Stimulated activated CD4-positive, alpha-beta T cell treated with anti-CD3 and anti-CD28 coated beads, Interleukin-2, amount 100 ng/mL, for 48 hours (primary cell): ENCODE data around the gene LMF1.

ENCODE experiments used
- DNase-seq, 2 donors: peaks; one replicate each; pipeline ENCODE4 v3.0.0-alpha.2; 2020

Gene LMF1

GRCh38 chr16:970766-971581, at the start of gene LMF1:
Gene LMF1 (minus strand): TSS chr16:970984. CDS start chr16:970980, 4 bp downstream.
- peak; percentile 95 to 96 for DNase-seq

GRCh38 chr16:1020091-1020399, 49.3 kb upstream of the LMF1 start:
- no peak for DNase-seq

DNA sequence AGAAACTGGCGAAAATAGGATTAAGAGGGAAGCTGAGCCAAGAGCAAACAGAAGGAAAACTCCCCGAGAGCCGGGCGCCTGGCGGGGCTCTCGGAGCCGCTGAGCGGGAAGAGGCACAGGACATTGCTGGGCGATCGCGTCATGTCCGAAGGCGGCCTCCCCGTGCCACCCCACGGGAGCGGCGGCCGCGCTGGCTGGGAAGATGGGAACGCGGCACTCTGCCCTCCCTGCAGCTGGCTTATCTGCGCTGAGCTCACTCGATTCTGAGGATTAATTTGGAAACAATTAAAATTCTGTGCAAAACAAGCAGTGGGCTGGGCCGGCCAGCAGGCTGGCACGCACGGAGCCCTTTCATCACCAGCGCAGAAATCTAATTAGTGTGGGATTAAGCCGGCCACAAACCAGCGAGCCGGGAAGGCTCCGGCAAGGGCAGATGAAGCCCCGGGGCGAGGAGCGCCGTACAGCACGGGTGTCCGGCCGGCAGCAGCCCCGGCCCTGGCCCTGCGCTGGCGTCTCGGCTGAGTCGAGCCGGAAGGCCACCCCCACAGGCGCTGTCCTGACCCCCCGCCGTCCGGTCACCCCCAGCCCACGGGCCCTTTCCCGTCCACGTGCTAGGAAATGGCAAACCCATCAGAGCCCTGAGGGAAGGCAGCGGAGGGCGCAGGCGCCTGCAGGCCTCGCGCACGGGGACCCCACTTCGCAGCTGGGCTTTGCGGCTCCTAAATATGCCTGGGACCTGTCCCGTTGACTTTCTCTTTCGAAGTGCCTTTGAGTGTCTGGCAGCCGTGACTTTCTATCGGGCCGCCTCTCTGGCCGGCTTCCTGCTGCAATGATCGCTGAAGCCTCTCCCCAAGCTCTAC, 48.7 kb upstream of the LMF1 start:
- DNase-seq = no peak

GRCh38 chr16:1018447-1019198, 47.8 kb upstream of the LMF1 start:
- no peak for DNase-seq

DNA sequence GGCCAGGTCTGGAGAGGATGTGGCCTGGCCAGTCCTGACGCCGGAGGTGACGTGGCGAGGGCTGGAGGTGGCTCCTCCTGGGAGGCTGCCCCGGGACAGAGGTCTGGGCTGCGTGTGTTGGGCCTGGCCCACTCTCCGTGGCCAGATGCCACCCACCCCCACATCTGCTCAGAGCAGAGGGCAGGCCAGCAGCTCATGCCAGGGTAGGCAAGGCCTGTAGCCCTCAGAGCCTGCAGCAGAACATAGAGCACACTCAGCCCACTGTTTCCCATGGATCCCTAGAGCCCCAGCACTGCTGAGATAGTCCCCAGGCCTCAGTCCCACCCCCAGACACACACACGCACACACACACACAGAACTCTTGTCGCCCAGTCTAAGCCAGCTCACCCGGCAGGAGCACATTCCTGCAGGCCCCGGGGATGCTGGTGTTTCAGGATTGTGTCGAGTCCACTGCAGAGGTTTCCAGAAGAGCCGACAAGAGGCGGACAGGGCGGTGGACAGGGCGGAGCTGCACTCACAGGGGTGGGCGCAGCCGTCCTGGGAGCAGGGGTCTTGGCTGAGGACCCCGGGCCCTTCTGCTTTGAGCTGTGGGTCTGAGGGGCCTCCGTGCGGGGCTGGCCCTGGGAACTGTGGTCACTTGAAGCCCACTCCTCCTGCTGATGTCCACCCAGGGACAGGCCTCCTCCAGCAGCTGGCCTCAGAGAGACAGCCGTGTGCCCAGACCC, 44.1 kb upstream of the LMF1 start:
- no peak for DNase-seq

DNA sequence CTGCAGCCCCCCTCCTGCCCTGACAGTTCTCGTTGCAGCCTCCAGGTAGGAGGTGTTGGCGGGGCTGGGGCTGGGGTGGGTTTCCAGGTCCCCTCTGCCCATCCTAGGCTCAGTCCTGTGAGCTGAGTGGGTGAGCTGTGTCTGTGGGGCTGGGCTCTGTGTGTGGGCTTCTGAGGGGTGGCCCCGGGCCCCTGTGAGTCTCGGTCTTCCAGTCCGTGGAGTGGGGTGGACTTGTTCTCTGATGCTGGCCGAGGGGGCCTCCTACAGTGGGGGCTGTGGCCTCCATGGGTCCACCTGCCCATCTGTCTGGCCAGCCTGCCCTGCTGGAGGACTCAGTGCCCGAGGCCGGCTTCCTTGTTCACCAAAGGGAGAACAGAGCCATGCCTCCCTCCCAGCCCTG, 43.4 kb upstream of the LMF1 start:
- no peak for DNase-seq

GRCh38 chr16:1013593-1013900, 42.8 kb upstream of the LMF1 start:
- no peak for DNase-seq

DNA sequence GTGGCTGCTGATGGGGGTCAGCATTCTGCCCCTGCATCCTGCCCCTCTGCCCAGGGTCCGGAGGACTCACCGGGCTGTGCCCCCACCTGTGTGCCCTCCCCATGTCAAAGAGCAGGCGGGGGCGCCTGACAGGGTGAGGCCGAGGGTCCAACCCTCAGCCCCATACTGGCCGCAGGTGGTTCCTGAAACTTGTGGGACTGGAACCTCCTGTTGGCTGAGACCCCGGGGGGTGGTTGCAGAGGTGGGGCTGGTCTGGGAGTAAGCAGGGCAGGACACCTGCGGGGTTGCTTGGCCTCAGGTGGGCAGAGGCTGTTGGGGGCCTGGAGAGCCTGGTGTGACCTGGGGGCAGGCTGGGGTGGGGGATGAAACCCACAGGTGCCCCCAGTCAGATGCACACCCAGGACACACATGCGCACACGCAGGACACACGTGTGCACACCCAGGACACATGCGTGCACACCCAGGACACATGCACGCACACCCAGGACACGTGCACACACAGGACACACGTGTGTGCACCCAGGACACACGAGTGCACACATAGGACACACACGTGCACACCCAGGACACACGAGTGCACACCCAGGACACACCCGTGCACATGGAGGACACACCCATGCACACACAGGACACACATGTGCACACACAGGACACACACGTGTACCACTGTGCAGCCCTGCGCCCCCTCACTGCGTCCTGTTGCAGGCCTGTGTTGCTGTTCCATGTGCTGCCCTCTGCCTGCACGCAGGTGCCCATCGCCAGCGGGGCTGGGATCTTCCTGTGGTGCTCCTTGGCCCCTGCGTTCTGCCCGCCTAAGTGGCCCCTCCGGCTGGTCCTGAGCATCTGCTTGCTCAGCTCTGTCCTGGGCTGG, 42.2 kb upstream of the LMF1 start:
- no peak for DNase-seq

DNA sequence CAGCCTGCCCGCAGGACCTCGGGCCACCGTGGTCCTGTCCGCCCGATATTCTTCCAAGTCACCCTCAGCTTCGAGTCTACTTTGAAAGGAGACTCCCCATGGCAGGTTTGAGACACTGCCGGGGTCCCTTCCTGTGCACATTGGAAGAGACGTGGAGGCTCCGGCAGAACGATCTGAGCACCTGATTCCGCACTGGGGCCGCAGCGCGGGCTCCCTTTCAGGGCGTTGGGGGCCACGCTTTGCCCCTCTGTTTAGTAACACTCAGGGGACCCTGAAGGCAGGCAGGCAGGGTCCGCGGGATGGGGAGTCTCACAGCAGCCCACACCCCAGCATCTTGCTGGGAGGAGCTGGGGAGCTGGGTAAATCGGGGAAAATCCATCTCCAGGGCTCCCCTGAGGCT, 41.4 kb upstream of the LMF1 start:
- DNase-seq = no peak

GRCh38 chr16:1011316-1012082, 40.7 kb upstream of the LMF1 start:
- DNase-seq = no peak

DNA sequence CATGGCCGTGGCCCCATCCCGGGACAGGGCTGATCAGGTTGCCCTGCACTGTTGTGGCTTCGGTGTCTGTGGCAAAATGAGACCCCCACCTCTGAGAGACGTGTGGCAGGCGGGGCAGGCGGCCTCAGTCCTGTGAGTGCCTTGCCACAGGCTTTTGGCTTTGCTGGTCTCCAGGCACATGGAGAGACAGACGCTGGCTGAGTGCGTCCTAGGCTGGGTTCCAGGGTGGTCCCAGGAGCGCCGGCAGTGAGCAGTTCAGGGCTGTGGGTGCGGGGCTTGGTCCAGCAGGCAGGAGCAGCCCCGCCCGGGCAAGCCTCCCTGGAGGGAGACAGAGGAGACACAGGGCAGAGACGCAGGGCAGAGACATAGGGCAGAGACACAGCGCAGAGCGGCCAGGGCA, 40.0 kb upstream of the LMF1 start:
- no peak for DNase-seq

DNA sequence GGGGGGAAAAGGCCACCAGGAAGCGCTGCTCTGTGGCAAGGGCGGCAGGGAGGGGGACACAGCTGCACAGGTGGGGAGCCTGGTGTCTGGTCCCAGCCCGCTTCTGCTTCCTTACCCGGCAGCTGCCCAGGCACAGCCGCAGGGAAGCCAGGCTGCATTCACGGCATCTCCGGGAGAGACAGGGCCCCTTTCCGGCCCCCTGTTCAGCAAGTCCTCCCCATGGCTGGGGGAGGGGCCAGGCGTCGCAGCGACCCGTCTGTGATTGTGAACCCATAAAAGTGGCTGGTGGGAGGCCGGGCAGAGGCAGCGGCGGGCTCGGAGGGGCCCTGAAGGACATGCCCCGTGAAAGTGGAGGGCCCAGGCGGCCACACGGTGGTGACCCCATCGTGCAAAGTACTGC, 39.5 kb upstream of the LMF1 start:
- DNase-seq = no peak

DNA sequence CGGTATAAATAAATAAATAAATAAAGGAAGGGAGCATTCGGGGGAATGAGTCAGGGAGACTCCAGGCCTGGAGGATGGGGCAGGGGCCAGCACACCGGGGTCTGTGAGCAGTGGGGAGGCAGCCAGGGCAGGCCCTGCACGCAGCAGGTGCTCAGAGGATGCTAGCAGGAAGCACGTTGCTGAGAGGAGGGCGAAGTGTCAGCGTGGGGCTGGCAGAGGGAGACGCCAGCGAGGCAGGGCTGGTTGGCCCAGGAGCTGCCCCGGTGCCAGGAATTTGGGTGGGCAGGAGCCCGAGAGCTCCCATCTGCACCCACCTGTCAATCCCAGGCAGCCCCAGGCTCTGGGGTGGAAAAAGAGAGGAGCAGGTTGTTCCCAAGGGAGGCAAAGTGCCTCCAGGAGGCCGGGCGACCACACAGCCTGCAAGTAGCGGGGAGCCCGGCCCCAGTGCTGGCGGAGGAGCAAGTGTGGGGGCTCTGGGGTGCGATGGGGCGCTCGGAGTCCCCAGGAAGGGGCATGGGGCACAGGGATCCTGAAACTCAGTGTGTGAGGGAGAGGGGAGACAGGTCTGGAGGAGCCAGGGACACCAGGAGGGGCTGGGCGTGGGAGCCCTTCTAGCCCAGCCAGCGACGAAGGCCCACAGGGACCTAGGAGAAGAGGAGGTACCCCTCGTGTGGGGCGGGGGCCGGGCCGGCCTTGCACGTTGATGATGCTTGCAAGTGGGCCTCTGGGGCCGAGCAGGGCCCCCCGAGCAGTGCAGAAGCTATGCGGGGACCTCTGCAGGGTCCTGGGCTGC, 38.8 kb upstream of the LMF1 start:
- no peak for DNase-seq

DNA sequence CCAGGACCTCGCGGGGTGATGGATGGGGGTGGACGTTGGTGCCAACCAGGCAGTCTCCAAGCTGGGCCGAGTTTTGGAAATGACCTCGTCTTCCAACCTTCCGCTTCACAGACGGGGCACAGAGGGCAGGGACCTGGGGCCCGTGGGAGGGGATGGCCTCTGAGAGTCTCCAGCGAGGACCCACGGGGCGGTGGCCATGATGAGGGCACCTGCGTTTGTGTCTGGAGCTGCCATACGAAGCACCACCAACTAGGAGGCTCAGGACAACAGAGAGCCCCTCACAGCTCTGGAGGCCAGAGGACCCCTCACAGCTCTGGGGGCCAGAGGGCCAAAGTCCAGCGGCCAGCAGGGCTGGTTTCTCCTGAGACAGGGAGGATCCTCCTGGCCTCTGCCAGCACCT, 37.3 kb upstream of the LMF1 start:
- DNase-seq = no peak

GRCh38 chr16:1007284-1007850, 36.6 kb upstream of the LMF1 start:
- DNase-seq = no peak

- DNase-seq = no peak
These were observed 36.0 kb upstream of the LMF1 start for GRCh38 chr16:1006781-1007180.

DNA sequence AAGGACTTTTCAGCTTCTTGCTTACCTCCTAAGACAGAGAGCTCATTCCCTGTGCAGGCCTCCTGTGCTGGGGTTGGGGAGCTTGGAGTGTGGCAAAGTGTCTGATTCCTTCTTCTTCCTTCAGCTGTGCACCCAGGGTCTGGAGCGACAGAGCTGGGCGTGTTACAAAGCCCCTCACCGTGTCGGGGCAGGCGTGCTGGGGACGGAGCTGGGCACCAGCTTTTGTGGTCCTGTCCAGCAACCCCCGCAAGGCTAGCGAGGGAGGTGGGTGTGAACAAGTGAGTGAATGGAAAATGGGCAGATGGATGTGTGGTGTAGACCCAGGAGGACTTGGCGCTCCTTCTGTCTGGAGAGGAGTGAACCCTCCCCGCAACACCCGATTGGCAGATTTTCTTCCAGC, 34.5 kb upstream of the LMF1 start:
- DNase-seq = no peak

- peak; percentile 40 to 51 for DNase-seq
These were observed 32.9 kb upstream of the LMF1 start for GRCh38 chr16:1003391-1004347.
